Skeletal muscle tissue (tissue), 4 donors: Measurements from ENCODE around the gene EHMT2. TPM values are rescaled to one million over a fixed set of nuclear protein-coding genes. Genes with fewer than 3 reads are reported as not detected.

Source experiments
- H3K27ac ChIP-seq: one replicate; pipeline ENCODE4 v1.7.0; 2013; ENCODE audit warnings: mild to moderate bottlenecking, low read depth, low read length, inconsistent platforms
- H3K27me3 ChIP-seq, 3 donors: one replicate each; pipeline ENCODE4 v1.7.0; 2013; ENCODE audit warnings: low read length in 3 of 3; ENCODE audit not compliant: control insufficient read depth in 3 of 3, insufficient read depth in 3 of 3
- H3K36me3 ChIP-seq, 3 donors: one replicate each; pipeline ENCODE4 v1.7.0; 2013; ENCODE audit warnings: low read length in 3 of 3; ENCODE audit not compliant: control insufficient read depth in 3 of 3, insufficient read depth in 3 of 3
- H3K4me1 ChIP-seq, 3 donors: one replicate each; pipeline ENCODE4 v1.7.0; 2013; ENCODE audit warnings: low read length in 3 of 3, mild to moderate bottlenecking in 3 of 3; ENCODE audit not compliant: control insufficient read depth in 3 of 3, insufficient read depth in 3 of 3
- H3K4me3 ChIP-seq, 3 donors: one replicate each; pipeline ENCODE4 v1.7.0; 2013; ENCODE audit warnings: low read length in 3 of 3
- H3K9ac ChIP-seq, 3 donors: one replicate each; pipeline ENCODE4 v1.7.0; 2013; ENCODE audit warnings: low read length in 3 of 3, mild to moderate bottlenecking in 3 of 3, moderate library complexity in 2 of 3, low read depth in 1 of 3
- H3K9me3 ChIP-seq, 3 donors: one replicate each; pipeline ENCODE4 v1.7.0; 2013; ENCODE audit warnings: low read length in 3 of 3; ENCODE audit not compliant: control insufficient read depth in 3 of 3
- total RNA-seq: library from RNA; depleted of rRNA; stranded (reverse); fragments of >200 nt; gene quantifications from one replicate; pipeline ENCODE4 v1.2.3, GENCODE V29; 2014
- donor health status: Osteomylitis.

Gene EHMT2
- total RNA-seq, 1 donor from 2014 or later = 24.0 TPM

DNA sequence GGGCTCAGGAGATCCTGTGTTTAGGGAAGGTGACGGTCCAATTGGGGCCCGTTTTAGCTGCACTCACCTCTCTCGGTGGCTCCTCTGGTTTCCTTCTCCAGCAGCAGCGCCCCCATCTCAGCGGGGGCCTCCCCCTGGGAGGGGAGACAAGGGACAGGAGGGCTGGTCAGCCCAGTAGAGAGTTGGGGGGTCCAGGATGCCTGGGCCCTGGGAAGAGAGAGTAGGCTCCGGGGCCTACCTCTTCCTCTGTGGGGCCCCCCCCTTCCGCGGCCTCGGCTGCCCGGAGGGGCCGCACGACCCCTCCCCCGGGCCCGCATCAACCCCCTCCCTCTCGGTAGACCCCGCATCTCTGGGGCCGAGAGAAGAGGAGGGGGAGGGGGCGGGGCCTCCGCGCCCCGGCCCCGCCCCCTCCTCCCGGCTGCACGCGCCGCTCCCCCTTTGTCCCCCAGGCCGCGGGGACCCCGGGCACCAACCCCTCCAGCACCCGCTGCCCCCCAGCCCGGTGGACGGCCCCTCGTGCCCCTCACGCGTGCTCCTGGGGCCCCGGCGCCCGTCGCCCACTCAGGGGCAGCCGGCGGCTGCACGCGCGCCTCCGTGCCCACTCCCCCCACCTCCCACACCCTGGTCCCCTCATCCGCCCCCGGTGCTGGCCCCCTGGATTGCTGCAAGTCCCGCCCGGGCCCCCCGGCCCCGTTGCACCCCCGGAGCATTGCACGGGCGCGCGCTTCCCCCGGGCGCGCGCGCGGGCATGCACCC, 464 bp downstream of the EHMT2 start:
- no peaks in the 10 kb centered on the region for H3K9me3 ChIP-seq
- H3K4me1 ChIP-seq = peaks cover 18 to 22% (median 21%) of the 10 kb centered on the region in 3 donors
- H3K36me3 ChIP-seq = peaks cover 15 to 28% (median 19%) of the 10 kb centered on the region in 3 donors
- peak overlapping the region; percentile 43 to 95 (median 58) for H3K4me3 ChIP-seq
- peak overlapping the region; percentile 53 to 97 (median 61) for H3K9ac ChIP-seq
- no peaks in the 10 kb centered on the region for H3K27me3 ChIP-seq
- H3K27ac ChIP-seq = peak overlapping the region; percentile 12

DNA sequence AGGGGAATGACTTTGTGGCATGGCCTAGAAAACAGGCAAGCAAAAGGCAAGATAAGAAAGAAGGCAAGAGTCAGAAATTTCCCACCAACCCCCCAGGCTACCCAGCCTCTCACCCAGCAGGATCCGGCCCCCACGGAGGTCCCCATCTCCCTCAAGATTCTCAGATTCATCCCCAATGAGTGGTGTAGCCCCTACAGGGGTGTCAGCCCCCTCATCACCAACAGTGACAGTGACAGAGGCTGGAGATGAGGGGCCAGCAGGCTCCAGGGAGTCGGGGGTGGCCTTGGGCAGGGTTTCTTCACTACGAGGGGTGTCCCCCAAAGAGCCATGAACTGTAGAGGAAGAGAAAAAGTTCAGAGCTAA, 1.0 kb downstream of the EHMT2 start:
- peak overlapping the region; percentile 43 to 95 (median 58) for H3K4me3 ChIP-seq
- no peaks in the 10 kb centered on the region for H3K27me3 ChIP-seq
- peaks cover 15 to 30% (median 22%) of the 10 kb centered on the region in 3 donors for H3K36me3 ChIP-seq
- no peaks in the 10 kb centered on the region for H3K9me3 ChIP-seq
- H3K27ac ChIP-seq = peak overlapping the region; percentile 12
- peak overlapping the region; percentile 23 to 97 (median 61) for H3K9ac ChIP-seq
- peaks cover 18 to 22% (median 21%) of the 10 kb centered on the region in 3 donors for H3K4me1 ChIP-seq

DNA sequence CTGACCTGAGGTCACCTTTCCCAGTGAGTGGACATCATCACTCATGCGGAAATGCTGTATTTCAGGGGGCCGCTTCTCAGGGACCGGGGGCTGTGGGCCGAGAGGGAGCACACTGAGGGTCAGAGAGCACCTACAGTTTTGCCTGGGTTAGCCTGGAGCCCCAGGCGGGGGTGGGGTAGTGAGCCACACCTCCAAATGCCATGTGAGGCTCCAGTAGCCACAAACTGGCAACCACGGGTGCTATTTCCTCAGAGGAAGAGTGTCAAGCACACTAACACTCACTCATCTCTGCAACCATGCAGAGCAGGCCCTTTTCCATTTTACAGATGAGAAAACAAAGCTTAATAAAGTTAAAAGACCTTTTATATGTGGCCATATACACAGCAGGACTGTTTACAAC, 4.7 kb downstream of the EHMT2 start:
- Histone ChIP-seq H3K4me1 (peaks cover 4 to 6% (median 6%) of the 10 kb centered on the region in 3 donors), H3K9ac (no peak overlapping the region), H3K4me3 (no peak overlapping the region), H3K36me3 (peaks cover 33 to 53% (median 36%) of the 10 kb centered on the region in 3 donors), H3K27me3 (no peaks in the 10 kb centered on the region), H3K27ac (no peak overlapping the region), H3K9me3 (no peaks in the 10 kb centered on the region)

DNA sequence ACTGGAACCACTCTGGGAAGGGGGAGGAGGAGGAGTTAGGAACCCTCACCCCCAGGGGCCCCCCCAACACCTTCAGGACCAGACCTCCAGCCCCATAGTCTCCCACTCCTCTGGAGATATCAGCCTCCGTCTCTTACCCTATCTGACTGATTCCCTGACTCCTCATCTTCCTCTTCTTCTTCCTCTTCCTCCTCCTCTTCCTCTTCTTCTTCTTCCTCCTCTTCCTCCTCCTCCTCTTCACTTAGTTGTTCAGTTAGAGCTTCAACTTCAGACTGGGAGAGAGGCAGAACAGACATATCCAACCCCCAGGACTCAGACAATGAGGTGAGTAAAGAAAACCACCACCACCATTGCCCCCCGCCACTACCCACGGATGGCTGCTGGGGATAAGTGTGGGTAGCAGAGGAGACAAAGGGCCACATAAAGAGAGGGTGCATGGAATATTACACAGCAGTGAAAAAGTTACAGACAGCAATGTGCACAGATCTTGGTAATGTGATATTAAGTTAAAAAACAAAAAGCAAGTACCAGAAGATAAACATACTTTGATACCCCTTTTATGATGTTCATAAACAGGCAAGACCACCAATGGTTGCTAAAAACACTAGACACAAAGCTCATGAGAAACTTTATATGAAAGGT, 8.0 kb downstream of the EHMT2 start:
- H3K36me3 ChIP-seq = peaks cover 53 to 63% (median 56%) of the 10 kb centered on the region in 3 donors

DNA sequence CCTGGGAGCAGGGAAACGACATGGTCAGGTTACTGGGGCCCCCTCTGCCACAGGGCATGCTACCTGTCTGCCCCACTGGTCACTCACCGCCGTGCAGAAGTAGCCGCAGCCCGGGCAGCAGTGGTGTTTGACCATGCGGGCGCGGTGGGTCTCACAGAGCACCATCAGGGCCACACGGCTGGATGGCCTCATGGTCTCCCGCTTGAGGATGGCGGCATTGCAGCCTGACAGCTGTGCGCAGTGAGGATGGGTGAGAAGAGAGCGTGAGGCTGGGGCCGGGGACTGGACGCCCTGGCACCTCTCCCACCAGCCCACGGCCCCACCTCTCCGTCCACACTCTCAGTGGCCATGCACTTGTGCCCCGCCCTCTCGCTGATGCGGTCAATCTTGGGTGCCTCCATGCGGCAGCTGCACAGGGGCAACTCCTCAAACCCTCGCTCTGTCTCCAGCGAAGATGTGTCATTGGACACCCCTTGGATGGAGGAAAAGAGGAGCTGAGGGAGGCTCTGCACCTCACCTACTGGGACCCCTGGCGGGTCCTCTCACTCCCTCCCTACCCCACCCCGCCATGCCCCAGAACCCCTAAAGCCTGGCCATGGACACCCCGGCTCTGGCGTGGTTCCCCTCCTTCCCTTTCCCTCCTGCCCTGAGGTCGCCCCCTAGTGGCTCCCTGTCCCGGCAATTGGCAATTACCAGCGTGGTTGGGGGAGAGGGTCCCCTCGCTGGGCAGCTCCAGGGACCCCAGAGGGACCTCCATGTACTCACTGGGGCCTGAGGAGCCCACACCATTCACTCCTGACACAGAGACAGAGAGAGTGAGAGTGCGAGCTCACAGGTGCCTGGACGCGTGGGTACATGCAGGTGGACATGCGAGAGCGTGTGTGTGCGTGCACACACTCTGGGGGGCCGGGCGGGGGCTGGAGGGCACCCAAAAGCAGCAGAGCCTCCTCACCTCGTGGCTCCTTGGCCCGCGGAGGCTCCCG, 8.9 kb downstream of the EHMT2 start:
- Histone ChIP-seq H3K27me3 (no peaks in the 10 kb centered on the region), H3K36me3 (peaks cover 61 to 67% (median 62%) of the 10 kb centered on the region in 3 donors), H3K27ac (no peak overlapping the region), H3K4me1 (no peaks in the 10 kb centered on the region), H3K9me3 (no peaks in the 10 kb centered on the region), H3K4me3 (no peak overlapping the region), H3K9ac (no peak overlapping the region)

More for the DNA sequence above, 8.0 kb downstream of the EHMT2 start:
- no peaks in the 10 kb centered on the region for H3K27me3 ChIP-seq
- no peaks in the 10 kb centered on the region for H3K9me3 ChIP-seq
- H3K27ac ChIP-seq = no peak overlapping the region
- H3K9ac ChIP-seq = no peak overlapping the region
- no peak overlapping the region for H3K4me3 ChIP-seq
- no peaks in the 10 kb centered on the region for H3K4me1 ChIP-seq

DNA sequence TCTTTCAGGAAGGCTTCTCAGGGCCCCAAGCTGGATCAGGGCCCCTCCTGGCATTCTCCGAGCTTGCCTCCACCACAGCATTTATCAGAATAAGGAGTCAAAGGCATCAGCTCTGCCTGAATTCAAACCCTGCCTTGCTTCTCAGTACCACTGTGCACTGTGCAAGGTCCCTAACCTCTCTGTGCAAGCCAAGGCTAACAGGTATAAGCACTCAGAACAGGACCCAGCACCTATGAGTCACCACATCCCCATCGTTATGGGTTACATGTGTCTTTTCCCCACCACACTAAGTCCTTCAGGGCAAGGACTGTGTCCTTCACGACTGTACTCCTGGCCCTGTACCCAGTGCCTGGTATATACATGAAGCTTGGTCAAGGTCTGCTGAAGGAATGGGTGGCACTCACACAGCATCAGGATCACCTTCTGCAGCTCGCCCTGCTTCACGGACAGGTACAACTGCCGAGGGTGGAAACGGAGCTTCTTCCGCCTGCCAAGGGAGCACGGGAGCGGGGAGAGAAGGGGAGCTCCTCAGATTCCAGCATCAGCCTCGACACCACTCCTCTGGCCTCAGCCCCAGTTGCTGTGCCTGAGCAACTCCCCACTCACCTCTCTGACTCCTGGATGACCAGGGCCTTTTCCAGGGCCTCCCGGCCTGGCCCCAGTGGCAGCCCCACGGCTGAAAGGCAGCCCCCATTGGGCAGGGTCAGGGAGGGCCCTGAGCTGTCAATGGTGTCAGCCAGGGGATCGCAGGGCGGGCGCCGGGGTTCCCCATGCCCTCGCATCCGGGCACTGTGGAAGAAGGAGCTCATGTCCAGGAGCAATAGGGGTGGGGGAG, 10.1 kb downstream of the EHMT2 start:
- Histone ChIP-seq H3K27me3 (no peaks in the 10 kb centered on the region), H3K36me3 (peaks cover 64 to 66% (median 66%) of the 10 kb centered on the region in 3 donors), H3K9ac (no peak overlapping the region), H3K4me3 (no peak overlapping the region), H3K27ac (no peak overlapping the region), H3K9me3 (no peaks in the 10 kb centered on the region), H3K4me1 (no peaks in the 10 kb centered on the region)

DNA sequence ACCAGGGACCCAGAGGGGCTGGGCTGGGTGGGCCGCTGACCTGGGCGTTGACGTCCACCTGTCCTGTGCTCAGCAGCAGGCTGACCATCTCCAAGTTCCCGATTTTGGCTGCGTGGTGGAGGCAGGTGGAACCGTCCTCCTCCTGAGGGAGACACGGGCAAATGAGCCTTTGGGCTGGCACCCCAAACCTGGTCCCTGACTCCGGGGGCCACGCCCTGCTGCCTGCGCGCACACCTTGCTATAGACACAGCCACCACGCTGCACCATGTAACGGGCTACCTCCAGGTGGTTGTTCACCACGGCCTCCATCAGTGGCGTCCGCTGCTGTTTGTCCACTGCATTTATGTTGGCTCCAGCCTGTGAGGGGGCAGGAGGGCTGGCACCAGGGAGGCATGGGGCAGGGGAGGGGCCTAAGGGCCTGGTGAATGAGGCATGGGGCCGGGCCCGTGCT, 10.9 kb downstream of the EHMT2 start:
- peaks cover 62 to 67% (median 66%) of the 10 kb centered on the region in 3 donors for H3K36me3 ChIP-seq

DNA sequence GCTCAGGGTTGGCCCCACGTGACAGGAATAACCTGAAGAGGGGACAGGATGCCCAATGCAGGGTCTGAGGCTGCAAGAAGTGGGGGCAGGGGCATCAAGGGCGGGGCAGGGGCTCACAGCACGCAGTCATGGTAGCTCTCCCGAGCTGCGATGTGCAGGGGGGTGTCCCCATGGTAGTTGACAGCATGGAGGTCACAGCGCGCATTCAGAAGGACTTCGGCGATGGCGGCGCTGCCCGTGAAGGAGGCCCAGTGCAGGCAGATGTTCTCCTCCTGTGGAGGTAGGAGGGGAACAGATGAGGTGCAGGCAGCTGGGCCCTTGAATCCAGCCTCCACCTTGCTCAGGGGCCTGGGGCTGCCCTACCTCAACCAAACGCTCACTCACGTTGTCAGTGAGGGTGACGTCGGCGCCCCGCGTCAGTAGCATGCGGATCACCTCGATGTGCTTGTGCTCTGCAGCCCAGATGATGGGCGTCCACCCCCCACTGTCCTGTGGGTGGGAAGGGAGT, 12.9 kb downstream of the EHMT2 start:
- Histone ChIP-seq H3K4me3 (no peak overlapping the region), H3K9me3 (no peaks in the 10 kb centered on the region), H3K9ac (no peak overlapping the region), H3K27me3 (no peaks in the 10 kb centered on the region), H3K4me1 (no peaks in the 10 kb centered on the region), H3K27ac (no peak overlapping the region), H3K36me3 (peaks cover 78 to 81% (median 80%) of the 10 kb centered on the region in 3 donors)

More for the DNA sequence above, 10.9 kb downstream of the EHMT2 start:
- Histone ChIP-seq H3K9me3 (no peaks in the 10 kb centered on the region), H3K4me3 (no peak overlapping the region), H3K9ac (no peak overlapping the region), H3K27me3 (no peaks in the 10 kb centered on the region), H3K4me1 (no peaks in the 10 kb centered on the region), H3K27ac (no peak overlapping the region)

DNA sequence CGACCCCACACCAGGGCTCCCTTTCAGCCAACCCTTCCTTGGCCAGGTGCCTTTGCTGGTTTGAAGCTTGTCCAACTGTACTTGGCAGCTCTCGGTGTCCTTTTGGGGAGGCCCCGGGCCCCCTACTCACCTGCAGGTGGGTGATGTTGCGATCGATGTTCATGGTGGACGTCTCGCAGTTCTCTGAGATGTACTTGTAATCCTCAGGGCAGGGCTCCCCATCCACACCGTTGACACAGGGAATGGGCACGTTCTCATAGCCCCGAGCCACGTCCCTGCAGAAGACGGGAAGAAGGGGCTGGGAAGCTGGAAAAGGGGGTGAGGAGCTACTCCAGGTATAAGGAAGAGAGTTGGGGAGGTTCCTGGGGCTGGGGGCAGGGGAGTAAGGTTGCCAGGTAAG, 13.8 kb downstream of the EHMT2 start:
- H3K9ac ChIP-seq = no peak overlapping the region
- H3K4me3 ChIP-seq = no peak overlapping the region
- no peaks in the 10 kb centered on the region for H3K27me3 ChIP-seq
- H3K36me3 ChIP-seq = peaks cover 72 to 74% (median 73%) of the 10 kb centered on the region in 3 donors
- H3K4me1 ChIP-seq = no peaks in the 10 kb centered on the region
- no peak overlapping the region for H3K27ac ChIP-seq
- no peaks in the 10 kb centered on the region for H3K9me3 ChIP-seq
